ENCODE data around the gene TBC1D24.
"Not testable (repeated sequence)": the region's sequence is repeated elsewhere in the genome, so short reads cannot be mapped to it uniquely, and the experiment has no call there.

DNA sequence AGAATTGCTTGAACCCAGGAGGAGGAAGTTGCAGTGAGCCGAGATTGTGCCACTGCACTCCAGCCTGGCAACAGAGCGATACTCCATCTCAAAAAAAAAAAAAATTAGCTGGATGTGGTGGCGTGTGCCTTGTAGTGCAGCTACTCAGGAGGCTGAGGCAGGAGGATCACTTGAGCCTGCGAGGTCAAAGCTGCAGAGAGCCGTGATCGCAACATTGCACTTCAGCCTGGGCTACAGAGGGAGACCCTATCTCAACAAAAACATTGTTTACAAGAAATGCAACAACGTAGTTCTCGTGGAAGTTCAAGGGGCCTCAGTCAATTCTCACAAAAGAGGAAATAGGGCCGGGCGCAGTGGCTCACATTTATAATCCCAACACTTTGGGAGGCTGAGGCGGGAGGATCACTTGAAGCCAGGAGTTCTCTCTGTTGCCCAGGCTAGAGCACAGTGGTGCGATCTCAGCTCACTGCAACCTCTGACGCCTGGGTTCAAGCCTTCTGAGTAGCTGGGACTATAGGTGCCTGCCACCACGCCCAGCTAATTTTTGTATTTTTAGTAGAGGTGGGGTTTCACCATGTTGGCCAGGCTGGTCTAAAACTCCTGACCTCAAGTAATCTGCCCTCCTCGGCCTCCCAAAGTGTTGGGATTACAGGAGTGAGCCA, 33.7 kb upstream of the TBC1D24 start:
- TF ChIP-seq, protein P1, sequence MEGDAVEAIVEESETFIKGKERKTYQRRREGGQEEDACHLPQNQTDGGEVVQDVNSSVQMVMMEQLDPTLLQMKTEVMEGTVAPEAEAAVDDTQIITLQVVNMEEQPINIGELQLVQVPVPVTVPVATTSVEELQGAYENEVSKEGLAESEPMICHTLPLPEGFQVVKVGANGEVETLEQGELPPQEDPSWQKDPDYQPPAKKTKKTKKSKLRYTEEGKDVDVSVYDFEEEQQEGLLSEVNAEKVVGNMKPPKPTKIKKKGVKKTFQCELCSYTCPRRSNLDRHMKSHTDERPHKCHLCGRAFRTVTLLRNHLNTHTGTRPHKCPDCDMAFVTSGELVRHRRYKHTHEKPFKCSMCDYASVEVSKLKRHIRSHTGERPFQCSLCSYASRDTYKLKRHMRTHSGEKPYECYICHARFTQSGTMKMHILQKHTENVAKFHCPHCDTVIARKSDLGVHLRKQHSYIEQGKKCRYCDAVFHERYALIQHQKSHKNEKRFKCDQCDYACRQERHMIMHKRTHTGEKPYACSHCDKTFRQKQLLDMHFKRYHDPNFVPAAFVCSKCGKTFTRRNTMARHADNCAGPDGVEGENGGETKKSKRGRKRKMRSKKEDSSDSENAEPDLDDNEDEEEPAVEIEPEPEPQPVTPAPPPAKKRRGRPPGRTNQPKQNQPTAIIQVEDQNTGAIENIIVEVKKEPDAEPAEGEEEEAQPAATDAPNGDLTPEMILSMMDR (IDR thresholded peaks at IDR 0.05; ENCODE audit: low read depth, low read length): not testable (repeated sequence)
- not testable (repeated sequence) for TF ChIP-seq POLR2A (IDR thresholded peaks at IDR 0.05; ENCODE audit: extremely low read depth, insufficient read length)
- TF ChIP-seq, protein P2, sequence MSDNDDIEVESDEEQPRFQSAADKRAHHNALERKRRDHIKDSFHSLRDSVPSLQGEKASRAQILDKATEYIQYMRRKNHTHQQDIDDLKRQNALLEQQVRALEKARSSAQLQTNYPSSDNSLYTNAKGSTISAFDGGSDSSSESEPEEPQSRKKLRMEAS (IDR thresholded peaks at IDR 0.05; ENCODE audit: low read depth, low read length): not testable (repeated sequence)
